ENCODE measurements around the gene EN1.

GRCh38 chr2:118834440-118834810, 13.0 kb downstream of the EN1 start:
- TF ChIP-seq CTCF (IDR thresholded peaks at IDR 0.05) (no peak), EP300 (IDR thresholded peaks at IDR 0.05) (no peak), POLR2A (IDR thresholded peaks at IDR 0.05) (no peak)

All from gastroesophageal sphincter (tissue), 3 donors.